ENCODE results near the gene WRAP53. TPM values are rescaled to one million over a fixed set of nuclear protein-coding genes. Genes with fewer than 3 reads are reported as not detected.

WRAP53 gene
- total and polyA plus RNA-seq, 2 of the 13 experiments (the other 11 are each of a cell fraction or from before 2014, with no cell fraction given), result 7.0 to 19.5 TPM

DNA sequence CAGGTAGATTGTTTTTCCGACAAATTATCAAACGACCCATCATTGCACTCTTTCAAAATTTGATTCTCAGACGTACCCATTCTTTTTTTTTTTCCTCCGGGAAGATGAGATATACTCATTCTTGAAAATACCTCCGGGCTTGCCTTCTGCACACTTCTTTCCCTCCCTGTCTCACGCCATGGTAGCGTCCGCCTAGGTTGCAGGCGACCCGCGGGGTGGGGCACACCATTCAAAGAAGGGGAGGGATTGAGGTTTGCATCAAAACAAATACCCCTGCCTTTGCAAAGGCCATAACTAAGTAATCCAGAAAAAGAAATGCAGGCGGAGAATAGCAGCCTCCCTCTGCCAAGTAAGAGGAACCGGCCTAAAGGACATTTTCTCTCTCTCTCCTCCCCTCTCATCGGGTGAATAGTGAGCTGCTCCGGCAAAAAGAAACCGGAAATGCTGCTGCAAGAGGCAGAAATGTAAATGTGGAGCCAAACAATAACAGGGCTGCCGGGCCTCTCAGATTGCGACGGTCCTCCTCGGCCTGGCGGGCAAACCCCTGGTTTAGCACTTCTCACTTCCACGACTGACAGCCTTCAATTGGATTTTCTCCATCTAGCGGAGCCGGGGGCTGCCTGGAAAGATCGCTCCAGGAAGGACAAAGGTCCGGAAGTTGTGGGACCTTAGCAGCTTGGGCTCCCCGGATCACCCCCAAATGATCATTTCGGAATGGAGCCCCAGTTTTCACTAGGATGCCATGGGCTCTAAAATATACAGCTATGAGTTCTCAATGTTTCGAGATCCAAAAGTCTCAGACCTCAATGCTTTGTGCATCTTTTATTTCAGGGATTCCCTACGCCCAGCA lies 1.8 kb upstream of the WRAP53 start (continued):
- TF ChIP-seq, protein P1, sequence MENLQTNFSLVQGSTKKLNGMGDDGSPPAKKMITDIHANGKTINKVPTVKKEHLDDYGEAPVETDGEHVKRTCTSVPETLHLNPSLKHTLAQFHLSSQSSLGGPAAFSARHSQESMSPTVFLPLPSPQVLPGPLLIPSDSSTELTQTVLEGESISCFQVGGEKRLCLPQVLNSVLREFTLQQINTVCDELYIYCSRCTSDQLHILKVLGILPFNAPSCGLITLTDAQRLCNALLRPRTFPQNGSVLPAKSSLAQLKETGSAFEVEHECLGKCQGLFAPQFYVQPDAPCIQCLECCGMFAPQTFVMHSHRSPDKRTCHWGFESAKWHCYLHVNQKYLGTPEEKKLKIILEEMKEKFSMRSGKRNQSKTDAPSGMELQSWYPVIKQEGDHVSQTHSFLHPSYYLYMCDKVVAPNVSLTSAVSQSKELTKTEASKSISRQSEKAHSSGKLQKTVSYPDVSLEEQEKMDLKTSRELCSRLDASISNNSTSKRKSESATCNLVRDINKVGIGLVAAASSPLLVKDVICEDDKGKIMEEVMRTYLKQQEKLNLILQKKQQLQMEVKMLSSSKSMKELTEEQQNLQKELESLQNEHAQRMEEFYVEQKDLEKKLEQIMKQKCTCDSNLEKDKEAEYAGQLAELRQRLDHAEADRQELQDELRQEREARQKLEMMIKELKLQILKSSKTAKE (CRISPR knock-in tag; IDR thresholded peaks at IDR 0.05; ENCODE audit: borderline replicate concordance), result no peak
- TF ChIP-seq SKI (IDR thresholded peaks at IDR 0.05; ENCODE audit: partially characterized antibody) (no peak), GABPA (IDR thresholded peaks at IDR 0.05; ENCODE audit: low read depth, low read length) (peak; percentile 50), GABPA (CRISPR knock-in tag; IDR thresholded peaks at IDR 0.05; ENCODE audit: low read depth) (peak; percentile 86), SIN3B (IDR thresholded peaks at IDR 0.05; ENCODE audit: low read length) (no peak; the same call in 1 of the 2 replicates), ZNF510 (CRISPR knock-in tag; IDR thresholded peaks at IDR 0.05; ENCODE audit: low read depth) (0 out of 2 replicates have a peak, but pooled peaks have one; percentile 90), PAF1 (CRISPR knock-in tag; IDR thresholded peaks at IDR 0.05) (no peak), CHD4 (IDR thresholded peaks at IDR 0.05; ENCODE audit: borderline replicate concordance, low read length) (no peak), ZSCAN9 (CRISPR knock-in tag; IDR thresholded peaks at IDR 0.05; ENCODE audit: borderline replicate concordance) (no peak), ZNF484 (CRISPR knock-in tag; IDR thresholded peaks at IDR 0.05; ENCODE audit: borderline replicate concordance, low read depth) (no peak), ZNF841 (CRISPR knock-in tag; IDR thresholded peaks at IDR 0.05; ENCODE audit: borderline replicate concordance) (no peak), MED8 (CRISPR knock-in tag; IDR thresholded peaks at IDR 0.05; ENCODE audit: insufficient replicate concordance) (no peak)
- TF ChIP-seq, protein P2, sequence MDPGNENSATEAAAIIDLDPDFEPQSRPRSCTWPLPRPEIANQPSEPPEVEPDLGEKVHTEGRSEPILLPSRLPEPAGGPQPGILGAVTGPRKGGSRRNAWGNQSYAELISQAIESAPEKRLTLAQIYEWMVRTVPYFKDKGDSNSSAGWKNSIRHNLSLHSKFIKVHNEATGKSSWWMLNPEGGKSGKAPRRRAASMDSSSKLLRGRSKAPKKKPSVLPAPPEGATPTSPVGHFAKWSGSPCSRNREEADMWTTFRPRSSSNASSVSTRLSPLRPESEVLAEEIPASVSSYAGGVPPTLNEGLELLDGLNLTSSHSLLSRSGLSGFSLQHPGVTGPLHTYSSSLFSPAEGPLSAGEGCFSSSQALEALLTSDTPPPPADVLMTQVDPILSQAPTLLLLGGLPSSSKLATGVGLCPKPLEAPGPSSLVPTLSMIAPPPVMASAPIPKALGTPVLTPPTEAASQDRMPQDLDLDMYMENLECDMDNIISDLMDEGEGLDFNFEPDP (CRISPR knock-in tag; conservative IDR thresholded peaks at IDR 0.05), result no peak
